Fibroblast of lung (primary cell): ENCODE data around the gene HES1. TPM values are rescaled to one million over a fixed set of nuclear protein-coding genes. Genes with fewer than 3 reads are reported as not detected.

Experiments used
- DNase-seq, 2 donors: peaks; one replicate each; pipeline versions ENCODE4 v3.0.0 to v3.0.0-alpha.2; 2010; ENCODE audit warnings: low read depth in 2 of 2
- H2AFZ ChIP-seq: 2 replicates; pipeline ENCODE4 v1.5.1; 2012; ENCODE audit warnings: low read length, control low read depth, inconsistent platforms
- H3K27ac ChIP-seq: 2 replicates; pipeline ENCODE4 v1.5.1; 2011; ENCODE audit warnings: low read length, control low read depth; ENCODE audit not compliant: insufficient read depth
- H3K27me3 ChIP-seq: 2 replicates; pipeline ENCODE4 v1.5.1; 2011; ENCODE audit warnings: mild to moderate bottlenecking, low read length; ENCODE audit not compliant: control insufficient read depth, insufficient read depth
- H3K36me3 ChIP-seq: 2 replicates; pipeline ENCODE4 v1.5.1; 2011; ENCODE audit warnings: low read length; ENCODE audit not compliant: control insufficient read depth, insufficient read depth
- H3K4me1 ChIP-seq: 2 replicates; pipeline ENCODE4 v1.5.1; 2011; ENCODE audit warnings: low read length; ENCODE audit not compliant: control insufficient read depth, insufficient read depth; ENCODE audit errors: extremely low read depth
- H3K4me2 ChIP-seq: 2 replicates; pipeline ENCODE4 v1.5.1; 2011; ENCODE audit warnings: low read length, control low read depth; ENCODE audit not compliant: insufficient read depth; ENCODE audit errors: extremely low read depth
- H3K4me3 ChIP-seq, 4 experiments: fragments of 200-600 bp in 1 of 4; sonication (generic) in 1 of 4; replicated peaks in 1 of 4; 2 replicates each; pipeline ENCODE4 v1.5.1; 2011 to 2016; ENCODE audit warnings: low read length in 4 of 4, low read depth in 3 of 4, mild to moderate bottlenecking in 3 of 4, control low read depth in 2 of 4, inconsistent platforms in 1 of 4, mixed read lengths in 1 of 4; ENCODE audit not compliant: insufficient read depth in 1 of 4; ENCODE audit errors: control extremely low read depth in 1 of 4
- H3K79me2 ChIP-seq: 2 replicates; pipeline ENCODE4 v1.5.1; 2012; ENCODE audit warnings: mild to moderate bottlenecking, low read length, inconsistent platforms; ENCODE audit not compliant: control insufficient read depth, insufficient read depth
- H3K9ac ChIP-seq: 2 replicates; pipeline ENCODE4 v1.5.1; 2011; ENCODE audit warnings: mild to moderate bottlenecking, low read length, control low read depth; ENCODE audit not compliant: insufficient read depth
- H3K9me3 ChIP-seq: 2 replicates; pipeline ENCODE4 v1.5.1; 2012; ENCODE audit warnings: low read depth, low read length; ENCODE audit not compliant: control insufficient read depth, insufficient read depth
- H4K20me1 ChIP-seq: 2 replicates; pipeline ENCODE4 v1.5.1; 2011; ENCODE audit warnings: low read length; ENCODE audit not compliant: control insufficient read depth, insufficient read depth; ENCODE audit errors: extremely low read depth
- EZH2 ChIP-seq: IDR thresholded peaks from 2 replicates; pipeline ENCODE4 v1.5.1; 2012; ENCODE audit warnings: low read length, control low read depth, mild to moderate bottlenecking; ENCODE audit errors: missing control alignments
- polyA plus RNA-seq, 2 donors: library from polyadenylated mRNA; depleted of rRNA in 1 of 2; stranded (reverse) in 1 of 2; unstranded in 1 of 2; fragments of >200 nt; gene quantifications; 2 replicates each; pipeline ENCODE4 v1.2.1, GENCODE V29; 2011 to 2012; ENCODE audit warnings: missing spikeins in 1 of 2
- total RNA-seq: library from RNA; depleted of rRNA; stranded (reverse); fragments of >200 nt; gene quantifications from 2 replicates; pipeline ENCODE4 v1.2.1, GENCODE V29; 2014
- TF ChIP-seq, protein P1 (sequence below), 2 donors: IDR thresholded peaks in 1 of 2; conservative IDR thresholded peaks in 1 of 2; 1 replicate in 1 of 2; 2 replicates in 1 of 2; pipeline ENCODE4 v1.5.1; 2011 to 2012; ENCODE audit warnings: low read length in 2 of 2, control low read depth in 1 of 2, inconsistent platforms in 1 of 2, low read depth in 1 of 2, mild to moderate bottlenecking in 1 of 2

The HES1 gene
- total and polyA plus RNA-seq, 2 donors (not counting 1 experiment from before 2014, with no cell fraction given) = 0.17 to 1.2 TPM

DNA sequence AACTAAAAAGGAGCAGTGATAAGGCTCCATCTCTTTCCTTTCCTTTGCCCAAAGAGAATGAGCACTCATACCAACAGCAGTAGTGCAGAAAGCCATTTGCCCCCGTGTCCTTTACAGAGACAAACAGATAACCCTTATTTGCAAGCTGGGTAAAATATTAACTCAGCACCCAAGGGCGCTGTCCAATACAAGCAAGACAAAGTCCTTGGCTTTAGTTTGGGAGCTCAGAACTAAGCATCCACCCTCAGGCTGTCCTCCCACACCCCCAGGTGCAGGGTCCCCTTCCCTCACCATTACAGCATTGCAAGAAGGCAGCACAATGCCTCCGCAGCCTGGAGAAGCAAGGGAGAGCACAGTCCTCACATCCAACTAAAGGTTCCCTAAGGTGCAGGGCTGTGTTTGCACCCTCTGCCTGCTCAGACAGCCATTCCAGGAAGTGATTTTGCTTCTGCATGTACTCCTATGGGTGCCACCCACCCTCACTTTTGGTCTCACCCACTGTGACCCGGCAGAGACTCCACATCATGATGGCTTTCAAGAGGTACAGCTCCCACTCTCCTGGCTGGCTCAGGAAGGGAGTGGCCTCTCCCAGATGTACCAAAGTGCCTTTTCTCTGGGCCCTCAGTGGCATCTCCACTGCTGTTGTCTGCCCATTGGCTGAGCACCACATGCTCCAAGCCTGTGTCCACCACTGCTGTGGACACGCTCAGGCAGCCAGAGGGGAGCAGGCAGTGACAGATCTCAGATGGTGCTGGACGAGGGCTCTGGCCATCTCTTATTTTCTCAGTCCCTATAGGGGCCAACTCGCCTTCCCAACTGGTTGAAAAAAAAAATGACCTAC is 34.1 kb upstream of the HES1 start:
- Histone ChIP-seq H3K4me3 (no peak overlapping the region), H3K9ac (no peak overlapping the region), H3K27ac (no peak overlapping the region), H3K4me1 (no peaks in the 10 kb centered on the region), H3K36me3 (no peaks in the 10 kb centered on the region), H3K9me3 (no peaks in the 10 kb centered on the region), H3K4me2 (no peak overlapping the region), H2AFZ (no peak overlapping the region), H3K79me2 (no peaks in the 10 kb centered on the region), H3K27me3 (peaks cover 7% of the 10 kb centered on the region), H4K20me1 (no peaks in the 10 kb centered on the region)
- DNase-seq = no peak
- no peak for TF ChIP-seq EZH2

DNA sequence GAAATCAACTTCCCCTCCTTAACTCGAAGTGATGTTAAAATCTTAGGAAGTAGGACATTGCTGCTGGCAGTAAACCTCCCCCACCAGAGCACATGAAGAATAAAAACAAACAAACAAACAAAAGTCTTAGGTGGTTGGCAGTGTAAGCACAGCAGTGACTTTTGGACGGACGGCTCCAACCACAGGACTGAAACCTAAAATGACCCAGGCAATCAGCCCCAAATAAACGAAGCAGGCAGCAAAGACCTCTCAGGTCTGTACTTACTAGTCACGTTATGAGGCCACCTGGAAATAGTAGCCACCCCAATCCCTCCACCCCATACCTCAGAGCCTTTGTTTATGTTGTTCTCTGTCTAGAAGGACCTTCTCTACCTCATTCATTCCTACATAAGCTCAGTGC is 33.5 kb upstream of the HES1 start:
- no peak overlapping the region for H3K27ac ChIP-seq
- no peaks in the 10 kb centered on the region for H3K9me3 ChIP-seq
- TF ChIP-seq, protein P1, sequence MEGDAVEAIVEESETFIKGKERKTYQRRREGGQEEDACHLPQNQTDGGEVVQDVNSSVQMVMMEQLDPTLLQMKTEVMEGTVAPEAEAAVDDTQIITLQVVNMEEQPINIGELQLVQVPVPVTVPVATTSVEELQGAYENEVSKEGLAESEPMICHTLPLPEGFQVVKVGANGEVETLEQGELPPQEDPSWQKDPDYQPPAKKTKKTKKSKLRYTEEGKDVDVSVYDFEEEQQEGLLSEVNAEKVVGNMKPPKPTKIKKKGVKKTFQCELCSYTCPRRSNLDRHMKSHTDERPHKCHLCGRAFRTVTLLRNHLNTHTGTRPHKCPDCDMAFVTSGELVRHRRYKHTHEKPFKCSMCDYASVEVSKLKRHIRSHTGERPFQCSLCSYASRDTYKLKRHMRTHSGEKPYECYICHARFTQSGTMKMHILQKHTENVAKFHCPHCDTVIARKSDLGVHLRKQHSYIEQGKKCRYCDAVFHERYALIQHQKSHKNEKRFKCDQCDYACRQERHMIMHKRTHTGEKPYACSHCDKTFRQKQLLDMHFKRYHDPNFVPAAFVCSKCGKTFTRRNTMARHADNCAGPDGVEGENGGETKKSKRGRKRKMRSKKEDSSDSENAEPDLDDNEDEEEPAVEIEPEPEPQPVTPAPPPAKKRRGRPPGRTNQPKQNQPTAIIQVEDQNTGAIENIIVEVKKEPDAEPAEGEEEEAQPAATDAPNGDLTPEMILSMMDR (conservative IDR thresholded peaks at IDR 0.05 in 1 of 2, IDR thresholded peaks at IDR 0.05 in 1 of 2; ENCODE audit: low read depth in 1 of 2, low read length in 2 of 2) = no peak
- no peak for TF ChIP-seq EZH2
- H3K4me2 ChIP-seq = no peak overlapping the region
- no peaks in the 10 kb centered on the region for H3K36me3 ChIP-seq
- no peak for DNase-seq
- no peak overlapping the region for H2AFZ ChIP-seq
- H3K9ac ChIP-seq = no peak overlapping the region
- H3K27me3 ChIP-seq = peaks cover 7% of the 10 kb centered on the region
- H3K4me3 ChIP-seq = no peak overlapping the region
- H4K20me1 ChIP-seq = no peaks in the 10 kb centered on the region
- H3K4me1 ChIP-seq = no peaks in the 10 kb centered on the region
- H3K79me2 ChIP-seq = no peaks in the 10 kb centered on the region

DNA sequence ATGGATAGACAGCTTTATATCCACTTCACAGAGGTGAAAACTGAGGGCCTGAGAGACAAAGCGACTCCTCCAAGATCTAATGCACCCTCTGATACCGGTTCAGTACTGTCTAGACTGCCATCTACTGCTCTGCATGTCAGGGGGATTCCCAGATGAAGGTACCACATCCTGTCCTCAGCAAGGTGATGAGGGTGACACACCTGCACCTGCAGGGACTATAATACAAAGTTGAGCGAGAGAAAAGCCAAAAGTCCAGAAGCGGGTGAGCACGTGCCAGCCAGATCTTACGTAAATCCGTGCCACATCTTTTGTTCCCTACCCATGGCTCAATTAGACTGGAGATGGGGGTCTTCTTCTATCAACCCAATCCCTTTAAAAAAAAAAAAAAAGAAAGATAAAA is 32.4 kb upstream of the HES1 start:
- Histone ChIP-seq H3K4me1 (no peaks in the 10 kb centered on the region), H3K79me2 (no peaks in the 10 kb centered on the region), H3K4me2 (no peak overlapping the region), H3K9me3 (no peaks in the 10 kb centered on the region), H3K4me3 (no peak overlapping the region), H2AFZ (no peak overlapping the region), H3K27ac (no peak overlapping the region), H3K9ac (no peak overlapping the region), H3K36me3 (no peaks in the 10 kb centered on the region), H3K27me3 (peaks cover 7% of the 10 kb centered on the region), H4K20me1 (no peaks in the 10 kb centered on the region)
- no peak for TF ChIP-seq EZH2
- TF ChIP-seq, protein P1 (conservative IDR thresholded peaks at IDR 0.05 in 1 of 2, IDR thresholded peaks at IDR 0.05 in 1 of 2; ENCODE audit: low read depth in 1 of 2, low read length in 2 of 2) = no peak
- DNase-seq = no peak
